A549 (cell line): ENCODE results near the gene TTC4.

Source experiments
- CHD4 ChIP-seq: fragments of 200-600 bp; sonication (generic); IDR thresholded peaks from 2 replicates; pipeline ENCODE4 v1.6.1; 2016; ENCODE audit warnings: antibody characterized with exemption, mild to moderate bottlenecking, borderline replicate concordance
- CTCF ChIP-seq: fragments of >200 bp; sonication (Bioruptor Twin); formaldehyde crosslinking; IDR thresholded peaks from 3 replicates; pipeline ENCODE4 v1.5.1; 2016
- EHMT2 ChIP-seq: fragments of 200-600 bp; sonication (generic); IDR thresholded peaks from 2 replicates; pipeline ENCODE4 v1.6.1; 2016; ENCODE audit warnings: antibody characterized with exemption, low read depth, mild to moderate bottlenecking, moderate library complexity
- ESRRA ChIP-seq: fragments of 150-350 bp; IDR thresholded peaks from 2 replicates; pipeline ENCODE4 v1.6.1; 2014; ENCODE audit warnings: mild to moderate bottlenecking, low read length, borderline replicate concordance
- MAZ ChIP-seq: fragments of 150-350 bp; IDR thresholded peaks from 2 replicates; pipeline ENCODE4 v1.6.1; 2014; ENCODE audit warnings: antibody characterized with exemption, low read depth, low read length, borderline replicate concordance
- POLR2A ChIP-seq: IDR thresholded peaks from 2 replicates; pipeline ENCODE4 v1.6.1; 2012; ENCODE audit warnings: mild to moderate bottlenecking, low read length
- USF2 ChIP-seq: fragments of 450-650 bp; IDR thresholded peaks from 2 replicates; pipeline ENCODE4 v1.6.1; 2014; ENCODE audit warnings: antibody characterized with exemption

GRCh38 chr1:54751426-54751825, 35.8 kb downstream of the TTC4 start:
- no peak for TF ChIP-seq POLR2A
- no peak for TF ChIP-seq CTCF
- TF ChIP-seq EHMT2, result no peak
- TF ChIP-seq USF2, result no peak
- no peak for TF ChIP-seq MAZ
- TF ChIP-seq ESRRA, result no peak
- TF ChIP-seq CHD4, result no peak
